ENCODE measurements around the gene NPFF. TPM values are rescaled to one million over a fixed set of nuclear protein-coding genes. Genes with fewer than 3 reads are reported as not detected.

The NPFF gene
- total RNA-seq, 2 donors from 2014 or later: not detected

DNA sequence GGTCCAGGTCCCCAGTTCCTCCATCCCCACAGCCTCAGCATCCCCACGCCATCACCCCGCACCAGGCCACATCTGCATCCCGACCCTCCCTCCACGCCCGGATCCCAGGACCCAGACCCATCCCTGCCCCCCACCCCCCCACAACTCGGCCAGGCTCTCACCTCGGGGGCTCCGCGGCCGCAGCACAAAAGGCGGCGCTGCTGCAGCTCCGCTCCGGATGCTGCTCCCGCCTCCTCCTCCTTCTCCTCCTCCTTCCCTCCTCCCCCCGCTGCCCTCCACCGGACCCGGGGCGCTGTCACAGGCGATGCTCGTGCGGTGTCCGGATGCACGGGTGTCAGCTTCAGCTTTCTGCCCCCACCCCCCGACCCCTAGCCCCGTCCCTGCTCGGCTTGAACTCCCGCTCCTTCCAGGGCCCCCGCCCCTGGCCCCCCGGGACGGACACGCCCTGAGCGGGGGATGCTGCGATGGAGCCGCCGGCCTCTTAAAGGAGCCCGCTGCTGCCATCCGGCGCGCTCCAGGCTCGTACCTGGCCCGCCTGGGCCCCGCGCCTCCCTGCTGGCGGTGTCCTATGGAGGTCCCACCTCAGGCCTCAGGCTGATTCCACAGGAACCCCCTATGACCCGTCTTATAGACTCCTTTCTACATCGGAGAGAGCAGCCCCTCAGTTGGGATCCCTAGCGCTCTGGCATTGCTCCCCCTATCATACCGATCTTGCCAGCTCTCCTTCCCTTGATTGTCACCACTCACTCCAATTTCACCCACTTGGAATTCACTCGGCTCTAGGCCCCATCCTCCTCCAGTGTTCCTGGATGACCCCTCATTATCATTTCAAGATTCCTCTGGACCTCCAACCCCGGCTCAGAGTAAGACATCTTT lies 7.8 kb downstream of the NPFF start, which contains the start of gene MAP3K12:
MAP3K12 (minus strand) TSS at position 193 of the 876 bp plus-strand sequence. CDS start 12,067 bp downstream, outside the sequence.
- TF ChIP-seq, protein P1, sequence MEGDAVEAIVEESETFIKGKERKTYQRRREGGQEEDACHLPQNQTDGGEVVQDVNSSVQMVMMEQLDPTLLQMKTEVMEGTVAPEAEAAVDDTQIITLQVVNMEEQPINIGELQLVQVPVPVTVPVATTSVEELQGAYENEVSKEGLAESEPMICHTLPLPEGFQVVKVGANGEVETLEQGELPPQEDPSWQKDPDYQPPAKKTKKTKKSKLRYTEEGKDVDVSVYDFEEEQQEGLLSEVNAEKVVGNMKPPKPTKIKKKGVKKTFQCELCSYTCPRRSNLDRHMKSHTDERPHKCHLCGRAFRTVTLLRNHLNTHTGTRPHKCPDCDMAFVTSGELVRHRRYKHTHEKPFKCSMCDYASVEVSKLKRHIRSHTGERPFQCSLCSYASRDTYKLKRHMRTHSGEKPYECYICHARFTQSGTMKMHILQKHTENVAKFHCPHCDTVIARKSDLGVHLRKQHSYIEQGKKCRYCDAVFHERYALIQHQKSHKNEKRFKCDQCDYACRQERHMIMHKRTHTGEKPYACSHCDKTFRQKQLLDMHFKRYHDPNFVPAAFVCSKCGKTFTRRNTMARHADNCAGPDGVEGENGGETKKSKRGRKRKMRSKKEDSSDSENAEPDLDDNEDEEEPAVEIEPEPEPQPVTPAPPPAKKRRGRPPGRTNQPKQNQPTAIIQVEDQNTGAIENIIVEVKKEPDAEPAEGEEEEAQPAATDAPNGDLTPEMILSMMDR (IDR thresholded peaks at IDR 0.05): no peak
- Histone ChIP-seq H3K27ac (peak within 1 kb of the TSS; percentile 97), H3K9me3 (no peaks in the 10 kb centered on the region), H3K4me3 (peak within 1 kb of the TSS; percentile 69), H3K4me1 (peaks cover 14% of the 10 kb centered on the region), H3K36me3 (no peaks in the 10 kb centered on the region), H3K9ac (ENCODE audit: low read depth in 2 of 2, low read length in 2 of 2) (peak within 1 kb of the TSS; percentile 79 to 96), H3K27me3 (no peaks in the 10 kb centered on the region)
- intact Hi-C loops (cut with DNase I): loop anchor here (10.0 kb wide), 2 partner anchors 45 to 165 kb away; partner anchors contain the start of genes PCBP2 and SP7
- DNase-seq: peak; percentile 69

GRCh38 chr12:53498235-53498630 lies 9.1 kb downstream of the NPFF start:
- no peaks in the 10 kb centered on the region for H3K36me3 ChIP-seq
- intact Hi-C loops (cut with DNase I): no loop called here
- H3K4me3 ChIP-seq: no peak overlapping the region
- H3K27me3 ChIP-seq: no peaks in the 10 kb centered on the region
- no peak for DNase-seq
- peak overlapping the region in 1 of 2 donors; percentile 19 for H3K9ac ChIP-seq (ENCODE audit: low read depth in 2 of 2, low read length in 2 of 2)
- no peak overlapping the region for H3K27ac ChIP-seq
- H3K4me1 ChIP-seq: peaks cover 19% of the 10 kb centered on the region
- TF ChIP-seq, protein P1 (IDR thresholded peaks at IDR 0.05): no peak
- no peaks in the 10 kb centered on the region for H3K9me3 ChIP-seq

GRCh38 chr12:53497461-53497860 lies 9.8 kb downstream of the NPFF start:
- Histone ChIP-seq H3K27me3 (no peaks in the 10 kb centered on the region), H3K36me3 (no peaks in the 10 kb centered on the region), H3K9ac (ENCODE audit: low read depth in 2 of 2, low read length in 2 of 2) (no peak overlapping the region), H3K9me3 (no peaks in the 10 kb centered on the region), H3K27ac (no peak overlapping the region), H3K4me3 (no peak overlapping the region), H3K4me1 (peaks cover 17% of the 10 kb centered on the region)
- TF ChIP-seq, protein P1 (IDR thresholded peaks at IDR 0.05): no peak
- intact Hi-C loops (cut with DNase I): no loop called here
- no peak for DNase-seq

GRCh38 chr12:53496752-53497032 lies 10.6 kb downstream of the NPFF start:
- TF ChIP-seq, protein P1 (IDR thresholded peaks at IDR 0.05): no peak
- no peak overlapping the region for H3K9ac ChIP-seq (ENCODE audit: low read depth in 2 of 2, low read length in 2 of 2)
- no peaks in the 10 kb centered on the region for H3K27me3 ChIP-seq
- H3K4me3 ChIP-seq: no peak overlapping the region
- peaks cover 10% of the 10 kb centered on the region for H3K4me1 ChIP-seq
- DNase-seq: no peak
- H3K36me3 ChIP-seq: no peaks in the 10 kb centered on the region
- no peaks in the 10 kb centered on the region for H3K9me3 ChIP-seq
- intact Hi-C loops (cut with DNase I): no loop called here
- H3K27ac ChIP-seq: no peak overlapping the region

DNA sequence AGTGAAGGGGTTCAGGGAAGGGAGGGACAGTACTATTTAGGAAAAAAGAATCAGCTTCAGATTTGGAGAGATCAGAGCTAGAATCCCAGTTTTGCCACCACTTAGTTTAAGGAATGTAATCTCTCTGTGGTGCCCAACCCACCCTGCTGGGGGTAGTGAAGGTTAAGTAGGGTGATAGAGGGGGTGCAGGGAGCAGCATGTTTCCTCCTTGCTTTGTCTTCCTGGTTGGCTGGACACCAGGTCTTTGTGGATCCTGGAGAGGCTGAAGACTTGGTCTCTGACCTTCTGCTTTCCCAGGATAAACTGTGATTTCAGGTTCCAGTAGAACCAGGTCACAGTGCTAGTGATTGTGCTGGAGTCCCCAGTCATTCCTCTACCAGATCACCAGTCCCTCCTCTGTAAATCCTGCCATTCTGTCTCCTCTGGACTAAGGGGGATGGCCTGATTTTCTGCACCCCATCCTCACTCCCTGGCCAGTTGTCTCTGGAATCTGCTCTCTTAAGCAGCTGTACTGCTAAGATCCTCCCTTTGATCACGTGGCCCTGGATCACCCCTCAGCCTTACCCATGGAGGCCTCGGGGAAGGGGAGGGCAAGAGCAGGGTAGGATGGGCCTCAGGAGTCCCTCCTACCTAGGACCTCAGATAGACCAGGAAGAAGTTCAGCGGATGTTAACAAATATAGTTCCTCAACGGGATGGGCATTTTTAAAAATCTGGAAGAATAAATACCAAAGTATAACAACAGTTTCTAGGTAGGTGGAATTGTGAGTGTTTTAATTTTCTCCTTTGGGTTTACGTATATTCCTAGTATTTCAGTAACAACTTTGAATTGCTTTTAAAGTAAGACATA lies 11.2 kb downstream of the NPFF start:
- Histone ChIP-seq H3K9ac (ENCODE audit: low read depth in 2 of 2, low read length in 2 of 2) (peak overlapping the region in 1 of 2 donors; percentile 58), H3K27ac (peak overlapping the region; percentile 27), H3K9me3 (no peaks in the 10 kb centered on the region), H3K4me1 (peaks cover 8% of the 10 kb centered on the region), H3K27me3 (no peaks in the 10 kb centered on the region), H3K4me3 (no peak overlapping the region), H3K36me3 (no peaks in the 10 kb centered on the region)
- intact Hi-C loops (cut with DNase I): no loop called here
- DNase-seq: peak; percentile 75
- TF ChIP-seq, protein P1 (IDR thresholded peaks at IDR 0.05): no peak

All from colonic mucosa (tissue), 4 donors.